ENCODE measurements around the gene MTRF1L. TPM values are rescaled to one million over a fixed set of nuclear protein-coding genes. Genes with fewer than 3 reads are reported as not detected.

The MTRF1L gene
- total and polyA plus RNA-seq, 2 of the 13 experiments (the other 11 are each of a cell fraction or from before 2014, with no cell fraction given), result 17.6 to 28.7 TPM

- peaks cover 13 to 49% of the 10 kb centered on the region in 2 experiments for H3K36me3 ChIP-seq (replicated peaks in 1 of 2; ENCODE audit: control insufficient read depth in 1 of 2, insufficient read depth in 2 of 2, low read length in 2 of 2)
- peaks cover 40% of the 10 kb centered on the region for H4K20me1 ChIP-seq (ENCODE audit: insufficient read depth, low read length)
- H3K4me3 ChIP-seq (replicated peaks in 1 of 3; ENCODE audit: insufficient read depth in 1 of 3, low read depth in 2 of 3, low read length in 3 of 3), result no peak overlapping the region
- DNase-seq (ENCODE audit: low spot score) (no peak), FAIRE-seq (no peak), ATAC-seq (no peak)
- POLR2A ChIA-PET, result no interaction called here
- CTCF ChIA-PET (ENCODE audit: low intra/inter-chr PET ratio, low total read pairs), result no interaction called here
- 89% methylated on average over 3 of the region's 3 CpGs for WGBS (ENCODE audit: low lambda C conversion rate)
- peaks cover 91% of the 10 kb centered on the region for H3K79me2 ChIP-seq (ENCODE audit: insufficient read depth, low read length)
- in situ Hi-C loops (cut with HindIII; ENCODE audit: extremely low pct_ligation_motif_present, low pct_unique_long_range_greater_than_20kb) (loop anchor here (25.0 kb wide), 1 partner anchor 691 kb away; no protein-coding TSS in a partner anchor), intact Hi-C loops (cut with micrococcal nuclease; ENCODE audit: unreplicated experiment) (no loop called here)
- no peaks in the 10 kb centered on the region for H3K27me3 ChIP-seq (ENCODE audit: control insufficient read depth in 1 of 2, insufficient read depth in 2 of 2, low read length in 2 of 2)
- peaks cover 77% of the 10 kb centered on the region for H3K4me1 ChIP-seq (ENCODE audit: insufficient read depth, low read length)
- H3K9me3 ChIP-seq (ENCODE audit: low read length), result no peaks in the 10 kb centered on the region
- BruUV-seq (replicated peaks), result no TSS peak
- H3K4me2 ChIP-seq (ENCODE audit: low read depth, low read length), result 0 out of 2 replicates have a peak overlapping the region, but pooled peaks have one; percentile 0
- TF ChIP-seq IKZF1 (IDR thresholded peaks at IDR 0.05), result no peak
- no peak overlapping the region for H2AFZ ChIP-seq (ENCODE audit: low read length)
- H3K27ac ChIP-seq (ENCODE audit: extremely low read length, insufficient read depth, low read length), result no peak overlapping the region
- no peak overlapping the region for H3K9ac ChIP-seq (ENCODE audit: insufficient read depth, low read depth, low read length)
These were observed 24.5 kb downstream of the MTRF1L start for GRCh38 chr6:152978058-152978457.

DNA sequence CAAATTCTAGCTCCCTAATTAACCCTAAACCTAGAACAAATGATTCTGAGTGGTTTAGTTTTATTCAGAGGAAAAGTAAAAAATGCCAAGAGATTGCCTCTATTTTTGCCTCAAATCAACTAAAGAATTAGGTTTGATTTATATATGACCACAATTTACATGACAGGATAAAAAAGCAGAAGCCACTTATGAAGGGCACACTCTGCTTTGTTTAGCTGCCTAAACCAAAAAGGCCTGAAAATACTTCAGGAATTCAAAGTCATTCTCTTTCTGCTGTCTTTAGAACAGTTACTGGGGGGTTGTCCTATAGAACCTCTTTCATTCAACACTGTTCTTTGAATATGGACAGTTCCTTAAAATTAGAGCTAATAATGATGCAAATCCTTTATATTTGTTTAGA is 25.0 kb downstream of the MTRF1L start:
- POLR2A ChIA-PET, result no interaction called here
- in situ Hi-C loops (cut with HindIII; ENCODE audit: extremely low pct_ligation_motif_present, low pct_unique_long_range_greater_than_20kb), result loop anchor here (25.0 kb wide), 1 partner anchor 690 kb away; no protein-coding TSS in a partner anchor
- BruUV-seq (replicated peaks), result no TSS peak

GRCh38 chr6:152976749-152977148 is 25.8 kb downstream of the MTRF1L start:
- Histone ChIP-seq H3K27me3 (ENCODE audit: control insufficient read depth in 1 of 2, insufficient read depth in 2 of 2, low read length in 2 of 2) (no peaks in the 10 kb centered on the region), H3K9me3 (ENCODE audit: low read length) (no peaks in the 10 kb centered on the region), H3K27ac (ENCODE audit: extremely low read length, insufficient read depth, low read length) (no peak overlapping the region), H3K4me2 (ENCODE audit: low read depth, low read length) (no peak overlapping the region; the same call in 1 of the 2 replicates), H3K9ac (ENCODE audit: insufficient read depth, low read depth, low read length) (no peak overlapping the region), H4K20me1 (ENCODE audit: insufficient read depth, low read length) (peaks cover 29% of the 10 kb centered on the region), H3K4me1 (ENCODE audit: insufficient read depth, low read length) (peaks cover 77% of the 10 kb centered on the region), H3K36me3 (replicated peaks in 1 of 2; ENCODE audit: control insufficient read depth in 1 of 2, insufficient read depth in 2 of 2, low read length in 2 of 2) (peaks cover 16 to 61% of the 10 kb centered on the region in 2 experiments), H3K79me2 (ENCODE audit: insufficient read depth, low read length) (peaks cover 80% of the 10 kb centered on the region), H3K4me3 (replicated peaks in 1 of 3; ENCODE audit: insufficient read depth in 1 of 3, low read depth in 2 of 3, low read length in 3 of 3) (no peak overlapping the region), H2AFZ (ENCODE audit: low read length) (no peak overlapping the region)
- DNase-seq (ENCODE audit: low spot score) (no peak), FAIRE-seq (no peak), ATAC-seq (peak; percentile 27)
- BruUV-seq (replicated peaks), result no TSS peak
- no peak for TF ChIP-seq CCDC6 (CRISPR knock-in tag; IDR thresholded peaks at IDR 0.05)
- no peak for TF ChIP-seq KDM5B (CRISPR knock-in tag; IDR thresholded peaks at IDR 0.05; ENCODE audit: borderline replicate concordance)
- intact Hi-C loops (cut with micrococcal nuclease; ENCODE audit: unreplicated experiment), result no loop called here
- CTCF ChIA-PET (ENCODE audit: low intra/inter-chr PET ratio, low total read pairs), result no interaction called here
- in situ Hi-C loops (cut with HindIII; ENCODE audit: extremely low pct_ligation_motif_present, low pct_unique_long_range_greater_than_20kb), result loop anchor here (25.0 kb wide), 1 partner anchor 689 kb away; no protein-coding TSS in a partner anchor
- POLR2A ChIA-PET, result no interaction called here
- WGBS (ENCODE audit: low lambda C conversion rate), result 88% methylated on average over 1 of the region's 1 CpG

More for the DNA sequence above, 25.0 kb downstream of the MTRF1L start:
- Histone ChIP-seq H2AFZ (ENCODE audit: low read length) (no peak overlapping the region), H4K20me1 (ENCODE audit: insufficient read depth, low read length) (peaks cover 37% of the 10 kb centered on the region), H3K79me2 (ENCODE audit: insufficient read depth, low read length) (peaks cover 88% of the 10 kb centered on the region), H3K9me3 (ENCODE audit: low read length) (no peaks in the 10 kb centered on the region), H3K27me3 (ENCODE audit: control insufficient read depth in 1 of 2, insufficient read depth in 2 of 2, low read length in 2 of 2) (no peaks in the 10 kb centered on the region), H3K4me2 (ENCODE audit: low read depth, low read length) (0 out of 2 replicates have a peak overlapping the region, but pooled peaks have one; percentile 0), H3K36me3 (replicated peaks in 1 of 2; ENCODE audit: control insufficient read depth in 1 of 2, insufficient read depth in 2 of 2, low read length in 2 of 2) (peaks cover 16 to 54% of the 10 kb centered on the region in 2 experiments), H3K4me3 (replicated peaks in 1 of 3; ENCODE audit: insufficient read depth in 1 of 3, low read depth in 2 of 3, low read length in 3 of 3) (no peak overlapping the region), H3K27ac (ENCODE audit: extremely low read length, insufficient read depth, low read length) (no peak overlapping the region), H3K9ac (ENCODE audit: insufficient read depth, low read depth, low read length) (no peak overlapping the region), H3K4me1 (ENCODE audit: insufficient read depth, low read length) (peaks cover 77% of the 10 kb centered on the region)
- TF ChIP-seq RBFOX2 (IDR thresholded peaks at IDR 0.05; ENCODE audit: low read depth, low read length) (peak; percentile 24; the same call in 1 of the 2 replicates), MIXL1 (CRISPR knock-in tag; IDR thresholded peaks at IDR 0.05) (no peak)
- no peak for FAIRE-seq
- DNase-seq (ENCODE audit: low spot score), result no peak
- intact Hi-C loops (cut with micrococcal nuclease; ENCODE audit: unreplicated experiment), result no loop called here
- ATAC-seq, result no peak
- CTCF ChIA-PET (ENCODE audit: low intra/inter-chr PET ratio, low total read pairs), result no interaction called here

All from HepG2 (cell line).